NCI-H1092 (cell line): ENCODE results near the gene DLK2.
"Not testable (repeated sequence)": the region's sequence is repeated elsewhere in the genome, so short reads cannot be mapped to it uniquely, and the experiment has no call there.

Source experiments
- DNase-seq: peaks from one replicate; lab custom pipeline; 2025; lab: John Stamatoyannopoulos, UW

The DLK2 gene

DNA sequence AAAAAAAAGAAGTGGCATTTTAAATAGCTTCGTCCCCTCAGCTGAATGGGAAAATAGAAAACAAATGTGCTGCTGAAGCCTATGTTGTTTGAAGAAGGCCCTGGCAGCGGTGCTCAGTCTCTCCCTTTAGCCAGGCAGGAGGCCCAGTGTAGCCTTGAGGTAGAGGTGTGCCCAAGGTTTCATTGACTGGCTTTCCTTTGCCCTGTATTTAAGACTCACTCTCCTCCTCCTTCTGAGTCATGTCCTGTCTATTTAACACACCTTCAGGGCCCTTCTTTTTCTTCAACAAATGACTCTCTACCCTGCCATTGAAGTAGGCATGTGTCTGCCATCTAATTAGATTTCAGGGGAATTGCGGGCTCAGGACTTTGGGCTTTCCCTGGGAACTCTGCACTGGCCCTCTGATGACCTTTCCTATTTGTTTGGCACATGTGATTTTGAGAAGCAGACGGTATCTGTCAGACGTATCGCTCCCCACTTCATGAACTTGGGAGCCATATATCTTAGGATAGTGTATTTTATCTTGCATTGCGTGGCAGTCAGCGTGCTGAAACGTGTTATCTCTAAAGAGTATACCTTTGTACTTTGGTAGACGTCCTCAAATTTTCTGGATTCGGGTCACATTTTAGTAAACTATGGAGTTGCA, 26.4 kb upstream of the DLK2 start:
- DNase-seq, result no peak

GRCh38 chr6:43481075-43481474, 25.7 kb upstream of the DLK2 start:
- DNase-seq, result no peak

- DNase-seq, result no peak
These were observed 22.6 kb upstream of the DLK2 start for GRCh38 chr6:43478008-43478372.

GRCh38 chr6:43477235-43478007, 22.1 kb upstream of the DLK2 start, which contains the start of gene TJAP1:
Gene TJAP1, plus strand, starts transcription at chr6:43477570. Its CDS starts 21,432 bp downstream, at chr6:43499002.
- peak; percentile 92 for DNase-seq

DNA sequence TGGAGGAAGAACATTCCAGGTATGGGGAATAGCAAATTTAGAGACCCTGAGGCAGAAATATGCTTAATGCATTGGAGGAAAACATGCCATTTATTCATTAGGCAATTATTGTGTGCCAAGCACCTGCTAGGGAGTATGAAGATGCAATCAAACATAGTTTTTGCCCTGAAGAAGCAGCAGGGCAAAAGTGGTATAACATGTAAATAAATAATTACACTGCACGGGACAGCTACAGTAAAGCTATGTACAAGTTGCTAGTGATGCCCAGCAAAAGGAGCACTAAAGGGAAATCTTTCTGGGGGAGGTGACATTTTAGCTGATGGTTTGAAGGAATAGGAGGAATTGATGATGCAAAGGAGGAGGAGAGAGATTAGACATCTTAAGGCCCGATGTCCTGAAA, 21.4 kb upstream of the DLK2 start:
- DNase-seq, result no peak

DNA sequence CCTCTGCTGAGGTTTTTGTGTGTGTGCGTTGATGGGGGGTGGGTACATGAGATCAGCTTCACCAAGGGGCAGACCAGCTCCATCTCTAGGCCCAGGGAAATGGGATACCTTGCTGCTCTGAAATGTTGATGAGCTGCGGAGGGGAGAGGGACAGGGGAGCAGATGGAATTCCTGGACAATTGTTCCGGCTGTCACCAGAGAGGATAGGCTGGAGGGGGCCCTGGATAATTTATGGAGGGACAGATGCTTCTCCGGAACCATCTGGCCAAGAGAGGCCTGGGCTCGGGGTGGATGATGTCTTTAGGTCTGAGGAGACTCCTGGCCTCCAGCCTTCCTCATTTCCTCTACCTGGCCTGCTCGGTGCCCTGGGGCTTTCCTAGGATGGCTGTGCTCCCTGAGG, 20.2 kb upstream of the DLK2 start:
- DNase-seq, result no peak

- DNase-seq, result no peak
These were observed 17.2 kb upstream of the DLK2 start for GRCh38 chr6:43472515-43472914.

DNA sequence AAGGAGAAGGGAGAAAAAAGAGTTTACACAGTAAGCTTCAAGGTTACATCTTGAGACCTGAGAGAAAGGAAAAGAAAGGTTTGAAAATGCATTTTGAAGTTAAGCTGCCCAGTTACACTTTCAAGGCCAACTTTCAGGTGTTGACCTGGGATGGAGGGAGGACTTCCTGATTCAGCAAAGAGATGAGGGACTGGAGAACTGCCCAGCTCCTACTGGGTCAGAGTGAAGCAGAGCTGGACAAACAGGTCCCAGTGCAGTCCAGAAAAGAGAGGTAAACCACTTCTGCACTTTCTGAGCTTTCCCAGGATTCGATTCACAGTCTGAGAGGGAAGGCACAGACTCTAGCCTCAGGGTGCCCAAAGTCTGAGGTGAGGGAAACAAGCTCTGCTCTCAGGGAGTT, 16.1 kb upstream of the DLK2 start:
- no peak for DNase-seq

GRCh38 chr6:43469947-43470346, 14.6 kb upstream of the DLK2 start:
- DNase-seq, result no peak

DNA sequence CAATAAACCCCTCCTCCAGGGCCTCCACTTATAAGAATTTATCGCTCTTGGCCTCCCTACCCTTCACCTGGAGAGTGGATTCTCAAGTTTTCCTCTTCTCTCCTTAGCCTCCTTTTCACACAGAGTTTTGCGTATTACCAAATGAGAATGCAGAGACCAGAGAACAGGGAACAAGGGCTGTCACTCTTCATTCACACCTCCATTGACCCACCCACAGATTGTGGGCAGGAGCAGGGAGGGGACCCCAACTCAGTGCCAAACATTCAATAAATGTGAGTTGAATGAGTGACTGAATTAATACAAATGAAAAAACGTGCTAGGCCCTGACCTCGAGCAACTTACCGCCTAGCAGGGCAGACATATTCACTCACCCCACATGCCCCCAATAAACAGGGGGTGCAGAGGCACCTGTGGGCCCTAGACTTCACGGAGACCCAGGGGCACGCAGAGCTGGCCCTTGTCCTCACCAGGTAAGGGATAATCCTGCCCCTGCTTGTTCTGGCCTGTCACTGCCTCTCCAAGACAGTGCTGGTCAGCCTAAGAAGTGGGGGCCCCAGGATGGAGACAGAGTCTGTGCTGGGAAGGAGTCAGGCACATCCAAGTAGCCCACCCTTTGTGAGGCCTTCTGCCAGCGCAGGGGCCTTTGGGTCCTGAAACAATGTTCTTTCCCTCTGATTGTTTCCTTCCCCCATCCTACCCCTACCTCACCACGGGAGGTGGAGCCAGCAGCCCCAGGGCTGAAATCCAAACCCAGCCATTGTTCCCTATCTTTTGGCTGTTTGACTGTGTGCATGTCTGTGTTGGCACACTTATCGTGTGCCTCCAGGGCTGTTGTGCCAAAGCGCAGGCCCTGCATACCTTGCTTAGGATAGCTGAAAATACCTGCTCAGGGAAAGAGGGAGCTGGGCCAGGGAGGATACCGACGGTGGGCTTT, 13.7 kb upstream of the DLK2 start:
- no peak for DNase-seq

DNA sequence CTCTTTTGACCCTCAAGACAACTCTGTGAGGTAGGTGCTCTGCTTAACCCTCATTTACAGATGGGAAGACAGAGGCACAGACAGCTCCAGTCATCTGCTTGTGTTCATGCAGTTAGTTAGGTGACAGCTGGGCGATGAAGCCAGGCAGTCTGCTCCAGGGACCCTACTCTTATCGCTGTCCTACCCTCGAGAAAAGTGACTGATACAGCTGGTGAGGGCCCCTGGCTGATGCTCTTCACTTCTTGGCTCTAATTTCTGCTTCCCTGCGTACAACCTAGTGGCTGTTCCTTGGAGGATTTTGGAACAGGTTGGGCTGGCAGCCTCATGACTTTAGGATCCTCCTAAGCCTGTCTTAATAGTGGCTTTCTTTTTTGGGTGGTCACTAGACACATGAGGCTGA, 12.9 kb upstream of the DLK2 start:
- DNase-seq, result no peak

DNA sequence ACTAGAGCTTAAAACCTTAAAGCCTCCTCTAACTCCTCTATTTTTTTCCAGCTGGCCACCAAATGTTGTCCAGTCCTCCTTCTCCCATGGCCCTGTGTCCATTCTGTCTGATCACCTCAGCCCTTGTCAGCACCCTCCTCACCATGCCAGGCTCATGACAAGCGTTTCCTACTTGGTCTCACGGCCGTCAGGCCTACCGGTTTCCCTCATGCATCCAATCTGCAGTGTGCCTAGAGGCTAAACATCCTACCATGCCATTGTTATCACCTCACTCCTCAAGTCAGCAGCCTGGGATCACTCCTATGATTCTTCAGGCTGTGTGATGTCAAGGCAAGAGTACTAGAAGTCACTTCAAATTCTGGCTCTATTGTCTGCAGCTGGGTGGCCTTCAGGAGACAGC, 12.4 kb upstream of the DLK2 start:
- no peak for DNase-seq

DNA sequence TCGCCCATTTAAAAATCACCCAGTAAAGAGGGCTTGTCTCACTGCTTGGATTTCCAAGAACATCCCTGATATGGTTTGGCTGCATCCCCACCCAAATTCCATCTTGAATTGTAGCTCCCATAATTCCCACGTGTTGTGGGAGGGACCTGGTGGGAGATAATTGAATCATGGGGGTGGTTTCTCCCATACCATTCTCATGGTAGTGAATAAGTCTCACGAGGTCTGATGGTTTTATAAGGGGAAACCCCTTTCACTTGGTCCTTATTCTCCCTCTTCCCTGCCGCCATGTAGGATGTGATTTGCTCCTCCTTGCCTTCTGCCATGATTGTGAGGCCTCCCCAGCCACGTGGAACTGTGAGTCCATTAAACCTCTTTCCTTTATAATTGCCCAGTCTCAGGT, 11.9 kb upstream of the DLK2 start:
- not testable (repeated sequence) for DNase-seq

DNA sequence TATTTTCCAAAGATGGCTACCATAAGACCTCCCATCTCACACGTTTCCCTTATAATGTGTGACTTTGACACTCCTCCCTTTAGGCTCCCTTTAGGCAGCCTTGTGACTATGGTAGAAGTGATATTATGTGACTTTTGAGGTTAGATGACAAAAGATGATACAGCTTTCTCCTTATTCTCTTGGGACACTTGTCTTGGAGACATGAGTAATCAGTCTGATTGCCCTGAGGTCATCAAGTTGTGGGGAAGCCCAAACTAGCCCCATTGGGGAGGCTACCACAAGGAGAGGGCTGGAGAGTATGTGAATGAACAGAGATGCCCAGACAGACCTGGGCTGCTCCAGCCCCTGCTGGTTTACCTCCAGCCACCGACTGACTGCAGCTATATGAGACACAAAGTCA, 10.6 kb upstream of the DLK2 start:
- no peak for DNase-seq

DNA sequence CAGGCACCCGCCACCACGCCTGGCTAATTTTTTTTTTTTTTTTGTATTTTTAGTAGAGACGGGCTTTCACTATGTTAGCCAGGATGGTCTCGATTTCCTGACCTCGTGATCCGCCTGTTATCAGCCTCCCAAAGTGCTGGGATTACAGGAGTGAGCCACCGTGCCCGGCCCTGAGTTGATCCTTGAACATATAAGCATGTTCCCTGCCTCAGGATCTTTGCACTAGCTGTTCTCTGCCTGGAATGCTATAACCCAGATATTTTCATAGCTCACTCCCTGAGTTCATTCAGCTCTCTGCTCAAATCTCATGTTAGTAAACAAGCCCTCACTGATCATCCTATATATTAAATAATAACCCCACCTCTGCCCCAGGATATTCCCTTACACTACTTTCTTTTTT, 9.0 kb upstream of the DLK2 start:
- DNase-seq, result no peak

- no peak for DNase-seq
These were observed 6.6 kb upstream of the DLK2 start for GRCh38 chr6:43461936-43462335.

DNA sequence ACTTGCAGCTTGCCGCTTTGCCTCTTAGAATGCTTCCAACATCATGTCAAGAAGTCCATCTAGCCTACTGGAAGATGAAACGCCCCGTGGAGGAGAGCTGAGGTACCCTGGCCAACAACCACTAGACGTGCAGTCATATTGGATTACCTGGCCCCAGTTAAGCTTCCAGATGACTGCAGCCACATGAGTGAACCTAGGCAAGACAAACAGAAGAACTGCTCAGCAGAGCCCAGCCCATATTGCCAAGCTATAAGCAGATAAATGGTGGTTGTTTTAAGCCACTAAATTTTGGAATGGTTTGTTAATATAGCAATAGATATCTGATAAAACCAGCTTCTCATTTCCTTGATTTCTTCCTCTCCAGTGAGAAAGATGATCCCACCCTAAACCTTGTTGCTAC, 4.7 kb upstream of the DLK2 start:
- no peak for DNase-seq

- no peak for DNase-seq
These were observed 4.2 kb upstream of the DLK2 start for GRCh38 chr6:43459535-43459934.

DNA sequence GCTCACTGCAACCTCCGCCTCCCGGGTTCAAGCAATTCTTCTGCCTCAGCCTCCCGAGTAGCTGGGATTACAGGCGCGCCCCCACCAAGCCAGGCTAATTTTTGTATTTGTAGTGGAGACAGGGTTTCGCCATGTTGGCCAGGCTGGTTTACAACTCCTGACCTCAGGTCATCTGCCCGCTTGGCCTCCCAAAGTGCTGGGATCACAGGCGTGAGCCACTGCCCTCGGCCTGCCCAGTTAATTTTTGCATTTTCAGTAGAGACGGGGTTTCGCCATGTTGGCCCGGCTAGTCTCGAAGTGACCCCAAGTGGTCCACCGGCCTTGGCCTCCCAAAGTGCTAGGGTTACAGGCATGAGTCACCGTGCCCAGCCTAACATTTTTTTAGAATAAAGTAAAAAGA, 2.8 kb upstream of the DLK2 start:
- not testable (repeated sequence) for DNase-seq

DNA sequence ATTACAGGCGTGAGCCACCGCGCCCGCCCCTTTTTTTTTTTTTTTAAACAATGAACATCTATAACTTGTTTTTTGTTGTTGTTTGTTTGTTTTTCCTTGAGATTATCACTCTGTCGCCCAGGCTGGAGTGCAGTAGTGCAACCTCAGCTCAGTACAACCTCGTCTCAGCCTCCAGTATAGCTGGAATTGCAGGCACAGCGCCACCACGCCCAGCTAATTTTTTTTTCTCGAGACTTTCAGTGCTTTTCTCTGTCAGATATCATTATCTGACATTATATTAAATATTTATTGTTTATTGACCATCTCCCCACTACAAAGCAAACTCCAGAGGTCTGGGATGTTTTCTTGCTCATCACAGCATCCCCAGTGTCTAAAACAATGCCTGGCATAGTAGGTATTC, 2.3 kb upstream of the DLK2 start:
- no peak for DNase-seq

DNA sequence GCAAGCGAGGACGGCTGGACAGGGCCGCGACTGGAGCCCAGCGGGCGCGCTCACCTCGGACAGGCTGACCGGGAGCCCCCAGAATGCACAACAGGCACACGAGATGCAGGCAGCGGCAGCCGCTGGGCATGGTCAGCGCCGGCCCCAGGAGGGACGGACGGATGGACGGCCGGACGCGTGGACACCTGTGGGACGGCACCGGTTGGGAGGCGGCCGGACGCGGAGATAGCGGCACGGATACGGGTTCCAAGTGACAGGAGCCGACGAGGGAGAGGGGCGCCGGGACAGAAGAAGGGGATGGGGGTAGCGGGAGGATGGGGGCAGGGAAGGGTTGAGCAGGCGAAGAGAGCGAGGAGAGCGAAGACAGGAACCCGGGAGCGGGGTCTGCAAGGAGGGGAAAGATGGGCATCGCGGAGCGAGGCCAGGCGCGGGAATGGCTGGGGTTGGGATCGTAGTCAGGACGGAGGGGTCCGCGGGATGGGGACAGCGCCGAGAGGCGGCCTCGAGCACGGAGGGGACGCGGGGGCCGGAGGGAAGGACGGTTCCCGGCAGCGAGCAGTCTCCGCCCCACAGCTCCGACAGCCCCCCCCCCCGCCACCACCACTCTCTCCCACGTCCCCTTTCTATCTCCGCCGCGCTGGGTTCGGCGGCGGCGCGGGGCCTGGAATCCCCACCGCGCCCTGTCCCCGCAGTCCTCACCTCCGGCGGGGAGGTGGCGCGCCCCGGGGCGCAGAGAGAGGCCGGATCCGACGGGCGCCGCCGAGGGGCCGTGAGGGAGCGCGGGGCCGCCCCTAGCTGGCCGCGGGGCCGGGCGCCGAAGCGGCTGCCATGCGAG, 435 bp downstream of the DLK2 start:
- peak; percentile 51 for DNase-seq

DNA sequence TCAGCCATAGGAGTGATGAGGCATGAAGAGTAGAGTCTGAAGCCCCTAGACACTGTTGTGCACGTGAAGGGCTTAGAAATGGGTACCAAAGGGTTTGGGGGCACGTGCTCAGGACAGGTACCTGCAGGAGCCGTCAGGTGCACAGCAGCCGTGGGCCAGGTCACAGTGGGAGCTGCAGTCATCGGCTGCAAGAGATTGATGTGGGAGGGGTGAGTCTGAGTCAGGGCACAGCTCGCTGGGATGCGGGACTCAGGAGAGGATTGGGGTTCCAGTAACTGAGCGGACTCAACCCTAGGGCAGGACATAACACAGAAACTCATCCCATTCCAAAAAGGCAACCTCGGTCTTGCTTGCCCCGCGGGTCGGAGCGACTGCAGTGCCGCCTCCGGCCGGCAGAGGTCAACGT, 1.1 kb downstream of the DLK2 start:
- DNase-seq, result no peak
